Measurements from ENCODE around the gene ID4.

The ID4 gene

GRCh38 chr6:19845266-19846041, 8.3 kb downstream of the ID4 start:
- TF ChIP-seq CTCF (IDR thresholded peaks at IDR 0.05; ENCODE audit: low read depth, low read length, missing control alignments) = no peak
- no peak for DNase-seq (ENCODE audit: extremely low read depth, low read depth)
- no peak overlapping the region for H3K4me3 ChIP-seq (replicated peaks; ENCODE audit: low read depth, low read length)

DNA sequence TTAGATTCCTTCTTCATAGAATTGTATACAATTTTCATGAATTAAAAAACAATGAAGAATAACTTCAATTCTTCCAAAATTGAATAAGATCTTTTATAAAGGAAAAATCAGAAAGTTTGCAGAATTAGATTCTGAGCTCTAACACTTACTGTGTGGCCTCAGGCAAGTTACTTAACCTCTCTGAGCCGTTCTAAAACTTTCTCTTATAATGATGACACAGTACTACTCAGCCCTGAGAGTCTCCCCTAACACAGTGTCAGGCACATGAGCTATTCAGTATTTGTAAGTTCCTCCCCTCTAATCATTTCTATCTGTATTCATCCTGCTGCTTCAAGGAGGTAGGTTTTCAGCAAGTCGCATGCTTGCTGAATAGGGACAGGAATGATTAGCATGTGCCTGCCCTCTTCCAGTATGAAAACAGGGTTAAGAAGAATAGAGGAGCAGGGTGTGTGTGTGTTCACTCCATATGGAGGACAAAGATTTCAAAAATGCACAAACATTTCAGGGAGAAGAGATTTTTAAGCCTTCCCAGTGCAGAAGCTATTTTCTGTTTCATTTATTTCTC, 11.4 kb downstream of the ID4 start:
- no peak for DNase-seq (ENCODE audit: extremely low read depth, low read depth)
- no peak overlapping the region for H3K4me3 ChIP-seq (replicated peaks; ENCODE audit: low read depth, low read length)
- TF ChIP-seq CTCF (IDR thresholded peaks at IDR 0.05; ENCODE audit: low read depth, low read length, missing control alignments) = no peak

DNA sequence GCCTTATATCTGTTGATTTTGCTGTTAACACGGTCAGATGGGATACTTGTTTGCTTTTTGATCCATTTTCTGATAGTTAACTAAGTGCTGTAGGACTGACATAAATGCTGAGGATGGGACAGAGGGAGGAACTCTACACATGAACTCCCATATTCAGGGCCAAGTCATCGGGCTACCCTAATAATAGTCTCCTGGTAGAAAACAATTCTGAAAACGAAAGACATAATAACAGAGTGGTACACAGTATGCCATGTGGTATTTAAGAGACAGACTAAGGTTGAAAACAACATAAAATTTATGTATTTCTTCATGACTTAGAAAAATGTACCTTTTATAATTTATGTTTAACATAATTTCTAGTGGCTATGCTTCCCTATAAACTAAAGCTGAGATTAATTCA, 12.0 kb downstream of the ID4 start:
- no peak for TF ChIP-seq CTCF (IDR thresholded peaks at IDR 0.05; ENCODE audit: low read depth, low read length, missing control alignments)
- no peak for DNase-seq (ENCODE audit: extremely low read depth, low read depth)
- H3K4me3 ChIP-seq (replicated peaks; ENCODE audit: low read depth, low read length) = no peak overlapping the region

GRCh38 chr6:19849755-19850154, 12.6 kb downstream of the ID4 start:
- H3K4me3 ChIP-seq (replicated peaks; ENCODE audit: low read depth, low read length) = no peak overlapping the region
- no peak for TF ChIP-seq CTCF (IDR thresholded peaks at IDR 0.05; ENCODE audit: low read depth, low read length, missing control alignments)
- no peak for DNase-seq (ENCODE audit: extremely low read depth, low read depth)

DNA sequence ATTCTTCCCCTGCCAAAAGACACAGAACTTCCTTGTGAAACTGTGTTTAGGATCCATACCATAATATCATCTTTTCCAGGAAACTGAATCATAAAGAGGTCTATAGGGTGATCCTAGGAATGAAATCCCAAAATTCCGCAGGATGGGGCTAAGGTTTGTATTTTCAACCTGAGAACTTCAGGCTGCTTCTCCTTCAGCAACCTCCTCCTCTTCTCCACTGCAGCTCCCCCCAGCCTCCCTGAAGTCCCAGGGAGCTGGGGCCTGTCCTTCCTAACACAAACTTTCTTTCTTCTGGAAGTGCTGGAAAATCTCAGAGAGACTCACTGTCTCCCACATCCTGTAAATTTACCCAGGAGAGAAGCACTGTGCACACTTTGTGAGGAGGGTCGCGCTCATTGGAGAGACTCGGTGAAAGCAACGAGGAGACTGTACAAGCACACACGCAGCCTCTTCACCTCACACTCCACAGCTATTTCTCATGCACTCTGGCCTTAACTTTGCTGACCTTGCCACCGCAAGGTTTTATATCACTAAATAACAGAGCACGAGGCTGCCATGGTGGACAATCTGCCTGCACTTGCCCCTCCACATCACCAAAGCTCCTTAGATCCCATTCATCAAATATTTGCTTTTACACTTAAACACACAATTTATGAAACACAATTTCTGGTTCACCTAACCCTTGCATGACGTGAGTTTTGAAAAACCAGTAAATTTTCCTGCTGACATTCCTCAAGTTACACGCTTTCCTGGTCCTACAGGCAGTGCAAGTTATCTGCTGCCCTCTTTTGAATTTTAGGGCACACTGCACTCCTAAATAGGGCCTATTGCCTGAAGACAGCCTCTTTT, 14.3 kb downstream of the ID4 start:
- no peak overlapping the region for H3K4me3 ChIP-seq (replicated peaks; ENCODE audit: low read depth, low read length)
- peak; percentile 78 for TF ChIP-seq CTCF (IDR thresholded peaks at IDR 0.05; ENCODE audit: low read depth, low read length, missing control alignments)
- peak; percentile 44 for DNase-seq (ENCODE audit: extremely low read depth, low read depth)

DNA sequence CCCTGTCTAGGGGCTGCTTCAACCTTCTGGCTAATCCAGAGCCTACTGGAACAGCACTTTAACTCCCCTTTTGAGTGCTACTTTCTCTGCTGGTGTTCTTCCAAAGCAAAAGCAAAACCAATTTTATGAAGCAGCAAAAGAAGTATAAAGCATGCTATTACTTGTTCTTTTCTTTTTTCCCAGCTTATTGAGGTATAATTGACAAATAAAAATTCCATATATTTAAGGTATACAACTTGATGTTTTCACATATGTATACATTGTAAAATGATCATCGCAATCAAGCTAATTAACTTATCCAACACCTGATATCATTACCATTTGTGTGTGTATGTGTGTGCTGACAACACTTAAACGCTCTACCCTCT, 14.9 kb downstream of the ID4 start:
- TF ChIP-seq CTCF (IDR thresholded peaks at IDR 0.05; ENCODE audit: low read depth, low read length, missing control alignments) = no peak
- DNase-seq (ENCODE audit: extremely low read depth, low read depth) = no peak

More for the DNA sequence above, 14.9 kb downstream of the ID4 start:
- H3K4me3 ChIP-seq (replicated peaks; ENCODE audit: low read depth, low read length) = no peak overlapping the region
